ENCODE results near the gene CSNK1D.

DNA sequence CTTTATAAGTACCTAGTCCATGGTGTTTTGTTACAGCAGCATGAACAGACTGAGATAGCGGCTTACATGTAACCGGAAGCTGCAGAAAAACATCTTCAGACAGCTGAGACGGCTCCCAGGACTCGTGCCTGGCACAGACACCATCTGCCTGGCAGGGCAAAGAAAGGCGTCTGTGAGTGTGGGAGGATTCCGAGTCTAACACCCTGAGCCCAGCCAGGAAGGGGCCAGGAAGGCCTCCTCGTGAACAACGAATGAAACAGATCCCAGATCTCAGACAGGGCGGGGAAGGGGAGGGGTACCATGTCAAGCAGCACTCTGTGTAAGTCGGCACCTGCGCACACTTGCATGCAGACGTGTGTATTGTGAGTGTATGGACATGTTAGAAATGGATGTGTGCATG is 4.4 kb upstream of the CSNK1D start:
- TF ChIP-seq, protein P1, sequence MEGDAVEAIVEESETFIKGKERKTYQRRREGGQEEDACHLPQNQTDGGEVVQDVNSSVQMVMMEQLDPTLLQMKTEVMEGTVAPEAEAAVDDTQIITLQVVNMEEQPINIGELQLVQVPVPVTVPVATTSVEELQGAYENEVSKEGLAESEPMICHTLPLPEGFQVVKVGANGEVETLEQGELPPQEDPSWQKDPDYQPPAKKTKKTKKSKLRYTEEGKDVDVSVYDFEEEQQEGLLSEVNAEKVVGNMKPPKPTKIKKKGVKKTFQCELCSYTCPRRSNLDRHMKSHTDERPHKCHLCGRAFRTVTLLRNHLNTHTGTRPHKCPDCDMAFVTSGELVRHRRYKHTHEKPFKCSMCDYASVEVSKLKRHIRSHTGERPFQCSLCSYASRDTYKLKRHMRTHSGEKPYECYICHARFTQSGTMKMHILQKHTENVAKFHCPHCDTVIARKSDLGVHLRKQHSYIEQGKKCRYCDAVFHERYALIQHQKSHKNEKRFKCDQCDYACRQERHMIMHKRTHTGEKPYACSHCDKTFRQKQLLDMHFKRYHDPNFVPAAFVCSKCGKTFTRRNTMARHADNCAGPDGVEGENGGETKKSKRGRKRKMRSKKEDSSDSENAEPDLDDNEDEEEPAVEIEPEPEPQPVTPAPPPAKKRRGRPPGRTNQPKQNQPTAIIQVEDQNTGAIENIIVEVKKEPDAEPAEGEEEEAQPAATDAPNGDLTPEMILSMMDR (IDR thresholded peaks at IDR 0.05) = no peak
- TF ChIP-seq POLR2A (IDR thresholded peaks at IDR 0.05) = no peak
